CD4-positive, alpha-beta T cell treated with Interleukin-6 at 100 ng/mL for 8 hours (primary cell): ENCODE results near the gene C3orf49.

Experiments used
- DNase-seq: peaks from one replicate; pipeline ENCODE4 v3.0.0-alpha.2; 2020; ENCODE audit warnings: mixed read lengths, low spot score

The C3orf49 gene, protein sequence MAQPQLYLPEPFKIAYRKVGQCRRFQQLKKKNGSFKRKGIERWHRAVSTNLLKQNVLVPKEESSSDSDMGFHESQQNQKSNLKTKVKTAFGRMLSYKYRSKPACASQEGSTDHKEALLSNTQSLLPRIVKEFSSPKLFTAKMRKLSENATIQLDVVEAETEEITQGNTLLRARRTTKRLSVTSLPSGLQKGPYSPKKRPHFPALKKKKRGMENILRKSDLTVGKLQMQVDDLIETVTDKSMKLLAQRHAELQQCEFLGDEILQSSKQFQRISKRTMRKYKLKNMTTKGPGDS

DNA sequence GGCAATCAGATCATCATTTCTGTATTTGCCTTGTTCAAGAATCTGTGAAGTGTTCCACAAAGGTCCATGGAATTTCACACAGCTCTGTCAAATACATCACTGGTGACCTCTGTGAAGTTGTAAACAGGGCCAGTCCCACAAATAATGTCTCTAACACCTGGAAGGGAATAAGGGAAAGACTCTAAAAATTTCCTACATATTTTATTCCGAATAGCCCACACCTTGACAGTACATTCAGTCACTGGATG, at the start of gene C3orf49:
Gene C3orf49 (plus strand): TSS at position 149 of the 248 bp plus-strand sequence. CDS start 173 bp downstream, outside the sequence.
- DNase-seq: no peak

DNA sequence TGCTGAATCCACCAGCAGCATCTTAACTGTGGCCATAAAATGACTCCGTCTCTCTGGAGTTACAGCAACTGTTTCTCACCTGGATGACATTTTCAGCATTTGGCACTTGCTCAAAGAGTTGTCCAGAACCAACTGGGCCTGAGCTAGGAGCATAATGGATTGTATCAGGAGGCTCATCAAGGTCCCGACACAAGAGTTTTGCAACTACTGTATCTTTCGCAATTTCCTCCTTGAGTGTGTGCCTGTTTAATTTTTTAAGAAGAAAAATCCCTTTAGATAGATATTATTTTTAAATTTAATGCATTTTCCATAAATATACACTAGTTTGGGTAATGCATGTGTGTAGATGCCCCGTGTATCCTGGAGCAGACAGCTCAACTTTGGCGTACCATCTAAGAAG, 44.3 kb upstream of the C3orf49 start:
- no peak for DNase-seq

DNA sequence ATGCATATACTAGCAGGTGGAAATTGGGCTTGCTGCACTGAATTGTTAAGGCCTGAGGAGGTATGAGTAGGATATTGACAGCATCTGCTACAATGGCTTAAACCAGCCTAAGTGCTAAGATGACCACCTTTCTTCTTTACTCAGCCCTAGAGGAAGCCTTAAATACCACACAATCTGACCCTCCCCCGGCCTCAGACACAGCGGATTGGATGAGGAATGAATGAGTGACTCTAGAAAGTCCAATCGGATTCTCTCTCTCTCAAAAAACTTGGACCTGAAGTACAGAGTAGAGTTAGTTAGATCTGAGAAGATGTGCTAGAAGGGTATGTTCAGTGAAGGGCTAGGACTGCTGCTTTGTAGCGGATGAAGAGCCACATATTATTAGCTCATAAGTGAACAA, 39.9 kb upstream of the C3orf49 start:
- DNase-seq: no peak

DNA sequence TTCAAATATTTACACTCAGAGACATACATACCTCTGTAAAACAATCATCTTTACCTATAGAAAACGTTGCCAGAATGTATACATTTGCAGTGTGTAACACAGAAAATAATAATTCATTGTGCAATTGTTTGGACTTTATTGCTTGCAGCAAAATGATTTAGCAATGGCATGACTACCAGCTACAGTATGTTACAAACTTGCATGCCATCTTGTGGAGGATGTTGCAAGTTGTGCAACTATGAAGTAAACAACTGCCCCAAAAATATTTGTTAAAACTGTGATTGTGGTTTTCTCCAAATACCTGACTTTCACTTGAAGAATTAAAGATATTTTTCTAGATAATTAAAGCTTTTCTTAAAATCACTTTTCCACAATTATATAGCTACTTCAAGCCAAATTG, 27.1 kb upstream of the C3orf49 start:
- no peak for DNase-seq

DNA sequence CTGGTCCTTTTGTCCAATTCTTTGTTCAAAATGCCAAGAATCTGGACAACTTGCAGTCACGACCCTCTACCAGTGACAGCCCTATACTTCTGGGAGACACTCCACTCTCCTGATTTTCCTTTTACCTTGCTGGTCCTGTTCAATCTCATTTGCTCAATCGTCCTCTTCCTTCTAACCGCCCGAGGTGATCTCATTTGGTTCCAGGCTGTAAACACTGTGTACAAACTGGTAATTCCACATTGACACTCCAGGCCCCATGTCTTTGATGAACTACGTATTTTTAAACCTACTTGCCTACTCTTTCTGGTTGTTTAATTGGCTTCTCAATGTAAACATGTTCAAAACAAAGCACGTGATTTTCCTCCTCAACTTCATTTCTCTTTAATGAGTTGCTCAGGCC, 23.7 kb upstream of the C3orf49 start:
- no peak for DNase-seq

DNA sequence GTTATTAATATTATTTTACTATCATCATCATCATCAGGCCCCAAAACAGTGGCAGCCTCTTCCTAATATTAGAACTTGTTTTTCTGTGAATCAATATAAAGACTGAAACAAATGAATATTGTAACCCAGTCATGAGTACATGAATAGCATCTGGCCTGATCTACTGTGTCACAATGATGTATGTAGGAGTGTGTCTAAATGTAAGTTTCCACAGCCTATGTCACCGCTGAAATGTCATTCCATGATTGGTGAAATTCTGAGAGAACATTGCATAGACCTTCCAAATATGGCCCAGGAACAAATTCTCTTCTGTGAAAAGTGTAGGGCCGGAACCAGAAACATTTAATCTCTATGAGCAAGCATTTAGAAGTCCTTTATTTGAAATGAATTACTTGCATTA, 20.6 kb upstream of the C3orf49 start:
- DNase-seq: no peak

DNA sequence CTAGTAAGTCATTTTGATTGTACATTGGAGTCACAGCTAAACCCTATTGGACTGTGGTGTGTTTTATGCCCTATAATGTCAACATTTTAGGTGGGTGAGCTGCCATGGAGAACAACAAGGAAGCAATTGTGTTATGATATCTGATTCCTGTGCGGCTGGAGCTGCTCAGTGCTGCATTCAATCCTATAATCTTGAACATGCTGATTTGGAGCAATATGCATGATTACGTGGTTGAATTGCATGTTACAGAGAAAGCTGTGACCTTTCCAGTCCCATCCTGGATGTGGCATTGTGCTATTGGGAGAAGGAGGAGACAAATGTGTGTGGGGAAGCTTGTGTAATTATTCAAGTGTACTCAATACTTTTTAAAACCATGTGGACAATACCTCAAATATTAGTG, 20.1 kb upstream of the C3orf49 start:
- no peak for DNase-seq

DNA sequence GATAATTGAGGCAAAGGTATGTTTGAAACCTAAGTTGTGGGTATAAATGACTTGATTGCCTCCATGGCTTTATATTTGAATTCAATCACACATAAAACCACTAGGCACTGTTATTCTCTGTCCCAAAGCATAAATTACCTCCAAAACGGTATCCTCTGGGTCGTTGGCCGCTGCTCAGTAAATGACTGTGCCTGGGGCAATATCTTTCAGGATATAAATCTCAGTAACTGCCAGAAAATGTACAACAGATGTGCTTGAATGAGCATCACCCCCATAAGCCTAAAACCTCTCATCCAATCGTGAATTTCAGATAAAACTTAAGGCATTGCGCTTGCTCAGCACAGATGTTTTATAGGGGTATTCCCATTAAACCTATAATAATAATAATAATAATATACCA, 19.0 kb upstream of the C3orf49 start:
- no peak for DNase-seq

DNA sequence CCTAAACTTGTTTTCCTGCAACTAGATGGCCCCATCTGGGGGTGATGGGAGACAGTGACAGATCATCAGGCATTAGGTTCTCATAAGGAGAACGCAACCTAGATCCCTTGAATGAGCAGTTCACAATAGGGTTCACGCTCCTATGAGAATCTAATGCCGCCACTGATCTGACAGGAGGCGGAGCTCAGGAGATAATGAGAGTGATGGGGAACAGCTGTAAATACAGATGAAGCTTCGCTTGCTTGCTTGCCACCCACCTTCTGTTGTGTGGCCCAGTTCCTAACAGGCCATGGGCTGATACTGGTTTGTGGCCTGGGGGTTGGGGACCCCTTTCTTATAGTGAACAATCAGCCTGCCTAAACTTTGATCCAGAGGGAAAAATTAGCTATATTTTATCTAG, 15.2 kb upstream of the C3orf49 start:
- no peak for DNase-seq

DNA sequence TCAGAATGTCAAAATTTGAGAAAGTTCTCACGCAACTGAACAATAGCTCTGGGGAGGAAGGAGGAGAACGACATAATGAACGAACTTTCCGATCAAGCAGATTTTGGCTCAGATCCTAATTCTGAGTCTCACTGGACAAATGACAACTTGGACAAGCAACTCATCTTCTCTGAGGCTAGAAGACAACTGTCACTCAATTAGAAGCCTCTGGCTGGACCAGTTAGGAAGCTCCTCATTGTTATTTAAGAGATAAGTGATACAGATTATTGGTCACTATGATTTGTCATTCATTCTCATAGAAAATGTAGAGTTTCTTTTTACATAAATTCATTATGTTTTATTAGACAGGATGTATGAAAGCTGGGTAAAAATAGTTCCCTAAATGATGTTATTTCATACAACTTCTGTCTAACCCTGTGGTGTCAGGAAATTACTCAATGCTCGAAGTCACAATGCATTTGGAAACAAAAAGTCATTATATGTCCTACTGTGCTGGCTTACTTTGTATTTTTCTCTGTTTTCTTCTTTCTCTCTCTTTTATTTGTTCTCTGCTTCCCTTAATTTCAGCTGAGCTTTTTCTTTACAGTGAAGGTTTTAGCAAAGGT, 11.0 kb upstream of the C3orf49 start:
- DNase-seq: no peak

DNA sequence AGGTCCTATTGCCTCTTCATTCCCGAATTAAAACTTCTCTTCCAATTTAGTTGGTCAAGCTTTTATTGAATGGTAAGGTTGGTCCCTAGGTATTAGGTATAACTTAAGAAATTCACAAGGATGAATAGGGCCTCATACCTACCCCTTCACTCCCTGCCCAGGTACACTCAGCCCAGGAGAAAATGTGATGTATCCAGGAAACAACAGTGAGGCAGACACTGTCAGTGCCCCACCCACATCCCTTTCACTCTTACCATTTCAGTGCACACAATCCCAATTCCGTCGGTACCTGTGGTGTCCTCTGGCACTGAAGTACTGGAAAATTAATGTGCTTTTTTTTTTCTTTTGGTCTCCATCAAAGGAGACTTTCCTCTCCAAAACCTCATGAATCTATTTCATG, 10.5 kb upstream of the C3orf49 start:
- DNase-seq: no peak

DNA sequence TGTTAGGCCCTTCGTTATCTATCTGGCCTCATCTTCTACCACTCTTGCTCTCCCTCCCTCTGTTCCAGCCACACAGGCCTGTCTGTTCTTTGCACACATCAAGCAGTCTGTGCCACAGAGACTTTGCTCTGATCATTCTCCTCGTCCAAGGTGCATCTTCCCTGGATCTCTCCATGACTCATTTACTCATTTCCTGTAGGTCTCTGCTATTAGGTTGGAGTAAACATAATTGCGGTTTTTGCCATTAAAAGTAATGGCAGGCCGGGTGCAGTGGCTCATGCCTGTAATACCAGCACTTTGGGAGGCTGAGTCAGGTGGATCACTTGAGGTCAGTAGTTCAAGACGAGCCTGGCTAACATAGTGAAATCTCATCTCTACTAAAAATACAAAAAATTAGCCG, 9.5 kb upstream of the C3orf49 start:
- no peak for DNase-seq

DNA sequence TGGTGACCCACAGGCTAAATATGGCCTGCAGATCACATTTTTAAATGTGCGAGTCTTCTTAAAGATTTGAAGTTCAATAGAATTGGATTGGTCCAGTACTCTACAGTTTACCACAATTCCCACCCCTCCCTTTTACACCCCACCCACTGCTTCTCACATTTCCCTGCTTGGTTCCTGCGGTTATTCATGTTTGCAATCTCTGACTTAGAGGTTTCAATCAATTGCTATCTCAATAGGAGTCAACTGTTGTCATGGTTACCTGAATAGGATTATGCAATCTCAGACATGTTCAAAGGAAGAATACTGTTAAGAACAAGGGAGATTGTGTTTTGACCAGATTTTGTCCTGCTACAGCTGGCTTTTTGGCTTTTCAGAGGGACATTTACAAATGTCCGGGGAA, 4.9 kb upstream of the C3orf49 start:
- no peak for DNase-seq

DNA sequence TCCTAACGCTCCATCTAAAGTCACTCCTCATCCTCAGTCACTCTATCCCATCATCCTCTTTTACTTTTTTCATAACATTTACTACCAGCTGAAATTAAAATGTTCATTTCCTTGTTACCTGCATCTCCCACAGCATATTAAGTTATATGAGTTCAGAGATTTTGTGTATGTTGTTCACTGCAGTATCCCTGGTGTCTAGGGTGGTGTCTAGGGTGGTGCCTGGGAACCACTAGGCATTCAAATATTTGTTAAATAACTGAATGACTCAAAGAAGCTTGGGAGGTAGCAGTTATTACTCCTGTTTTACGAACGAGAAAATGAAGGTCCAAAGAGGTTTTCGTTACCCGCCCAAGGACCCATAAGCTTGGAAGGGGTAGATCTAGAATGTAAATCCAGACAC, 1.9 kb upstream of the C3orf49 start:
- no peak for DNase-seq

DNA sequence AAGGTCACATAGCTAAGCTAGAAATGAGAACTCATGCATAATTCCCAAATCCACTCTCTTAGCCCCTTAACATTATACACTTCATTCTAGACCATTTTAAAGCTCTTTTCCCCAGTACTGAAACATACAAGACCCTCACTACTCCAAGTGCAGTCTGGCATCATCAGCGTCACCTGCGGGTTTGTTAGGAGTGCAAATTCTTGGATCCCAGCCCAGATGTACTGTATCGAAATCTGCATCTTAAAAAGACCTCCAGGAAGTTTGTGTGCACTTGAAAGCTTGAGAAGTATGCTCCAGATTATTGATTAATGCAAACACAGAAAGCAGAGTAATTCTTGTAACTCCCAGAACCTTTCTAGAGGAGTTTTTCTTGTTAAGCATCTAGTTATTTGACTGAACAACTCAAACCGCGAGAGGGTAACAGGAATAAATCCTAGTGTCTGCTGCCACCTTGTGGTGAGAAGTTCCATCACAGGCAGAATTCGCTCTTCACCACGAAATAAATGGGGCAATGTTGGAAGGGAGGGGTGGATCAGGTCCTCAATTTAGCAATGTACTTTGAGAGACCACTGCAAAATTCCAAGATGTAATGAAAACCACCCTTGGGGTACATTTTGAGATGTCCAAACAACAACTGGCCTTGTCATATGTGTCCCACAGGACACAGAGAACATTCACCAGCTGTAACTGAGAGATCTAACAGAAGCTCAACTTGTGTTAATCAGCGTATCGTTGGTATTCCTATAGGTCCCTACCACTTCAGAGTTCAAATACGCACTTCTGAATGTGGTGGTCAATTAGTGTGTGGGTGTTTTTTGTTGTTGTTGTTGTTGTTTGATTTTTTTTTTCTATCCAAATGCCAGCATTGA, 583 bp upstream of the C3orf49 start:
- peak; percentile 60 for DNase-seq

DNA sequence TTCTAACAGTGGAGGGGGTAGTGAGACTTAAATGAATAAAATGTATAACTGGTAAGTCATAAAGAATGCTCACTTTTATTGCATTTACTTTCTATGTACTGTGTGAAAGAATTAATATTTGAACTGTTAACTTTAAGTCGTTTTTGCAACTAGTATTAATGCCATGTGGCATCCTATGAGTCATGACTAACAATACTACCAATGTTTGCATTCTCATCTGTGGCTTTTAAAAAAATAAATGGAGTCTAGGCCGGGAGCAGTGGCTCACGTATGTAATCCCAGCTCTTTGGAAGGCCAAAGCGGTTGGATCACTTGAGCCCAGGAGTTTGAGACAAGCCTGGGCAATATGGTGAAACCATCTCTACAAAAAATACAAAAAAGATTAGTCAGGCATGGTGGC, 5.2 kb downstream of the C3orf49 start:
- DNase-seq: no peak

DNA sequence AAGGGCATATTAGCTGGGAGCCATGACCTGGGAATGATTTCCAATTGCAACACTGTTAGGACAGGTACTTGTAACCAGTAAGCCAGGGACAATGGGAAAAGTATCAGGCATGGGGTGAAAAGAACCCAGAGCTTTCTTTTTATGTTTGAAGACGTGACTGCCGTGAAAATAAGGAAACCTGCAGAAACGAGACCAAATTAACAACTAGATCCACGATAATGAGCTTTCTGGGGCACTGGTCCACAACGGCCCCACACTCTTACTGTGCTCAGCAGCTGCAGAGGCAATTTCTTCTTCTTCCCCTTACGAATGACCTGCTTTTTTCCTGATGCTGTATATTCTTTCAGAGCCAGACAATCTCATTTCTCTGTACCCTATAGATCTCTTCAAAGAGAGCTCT, 11.4 kb downstream of the C3orf49 start:
- DNase-seq: no peak

DNA sequence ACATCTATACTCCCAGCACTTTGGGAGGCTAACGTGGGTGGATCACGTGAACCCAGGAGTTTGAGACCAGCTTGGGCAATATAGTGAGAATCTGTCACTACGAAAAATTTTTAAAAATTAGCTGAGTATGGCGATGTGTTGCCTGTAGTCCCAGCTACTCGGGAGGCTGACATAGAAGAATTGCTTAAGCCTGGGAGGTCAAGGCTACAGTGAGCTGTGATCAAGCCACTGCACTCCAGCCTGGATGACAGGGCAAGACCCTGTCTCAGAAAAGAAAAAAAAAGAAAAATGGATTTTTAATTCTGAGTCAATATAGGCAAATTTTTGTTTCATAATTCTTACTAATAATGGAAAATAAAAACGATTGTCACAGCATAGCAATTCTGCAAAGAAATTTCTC, 13.3 kb downstream of the C3orf49 start:
- no peak for DNase-seq

DNA sequence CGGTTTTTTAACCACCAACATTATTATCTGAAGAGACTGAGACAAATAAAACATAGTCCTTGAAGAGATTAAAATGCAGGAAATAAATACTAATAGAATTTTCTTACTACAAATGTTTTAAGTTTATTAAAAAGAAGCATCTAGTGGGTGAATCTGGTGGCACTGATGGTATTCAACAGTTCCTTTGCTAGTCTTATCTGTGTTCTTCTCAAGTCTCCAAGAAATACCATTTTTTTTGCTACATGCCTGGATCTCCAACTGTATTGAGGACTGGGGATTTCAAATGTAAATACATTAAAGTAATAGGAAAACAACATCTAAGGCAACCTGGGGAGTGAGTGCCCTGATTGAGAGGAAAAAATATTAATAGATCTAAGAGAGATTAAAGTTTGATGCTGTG, 22.6 kb downstream of the C3orf49 start:
- DNase-seq: no peak

DNA sequence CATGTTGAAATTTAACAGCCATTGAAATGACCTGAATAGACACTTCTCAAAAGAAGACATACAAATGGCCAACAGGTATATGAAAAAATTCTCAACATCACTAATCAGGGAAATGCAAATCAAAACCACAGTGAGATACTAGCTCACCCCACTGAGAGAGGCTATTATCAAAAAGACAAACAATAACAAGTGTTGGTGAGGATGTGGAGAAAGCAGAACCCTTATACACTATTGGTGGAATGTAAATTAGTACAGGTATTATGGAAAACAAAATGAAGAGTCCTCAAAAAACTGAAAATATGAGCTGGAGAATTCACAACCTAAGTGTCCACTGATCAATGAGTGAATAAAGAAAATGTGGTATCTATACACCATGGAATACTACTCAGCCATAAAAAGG, 23.0 kb downstream of the C3orf49 start:
- no peak for DNase-seq

DNA sequence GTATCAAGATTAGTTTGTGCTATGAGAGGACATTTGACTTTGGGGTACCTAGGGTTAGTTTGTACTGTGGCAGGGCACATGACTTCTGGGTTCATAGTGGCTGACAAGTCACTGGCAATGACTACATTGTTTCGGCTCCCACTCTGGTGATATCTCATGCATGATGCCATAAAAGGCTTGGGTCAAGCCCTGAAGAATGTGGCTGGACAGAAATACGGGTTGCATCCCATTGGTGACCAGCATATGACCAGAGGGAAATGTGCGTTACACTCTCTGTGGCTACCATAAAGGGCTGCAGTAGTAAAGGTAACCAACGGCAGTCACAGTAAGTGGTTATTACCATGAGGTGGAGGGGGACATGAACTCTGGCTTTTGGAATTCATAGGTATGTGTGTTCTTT, 26.1 kb downstream of the C3orf49 start:
- DNase-seq: no peak

DNA sequence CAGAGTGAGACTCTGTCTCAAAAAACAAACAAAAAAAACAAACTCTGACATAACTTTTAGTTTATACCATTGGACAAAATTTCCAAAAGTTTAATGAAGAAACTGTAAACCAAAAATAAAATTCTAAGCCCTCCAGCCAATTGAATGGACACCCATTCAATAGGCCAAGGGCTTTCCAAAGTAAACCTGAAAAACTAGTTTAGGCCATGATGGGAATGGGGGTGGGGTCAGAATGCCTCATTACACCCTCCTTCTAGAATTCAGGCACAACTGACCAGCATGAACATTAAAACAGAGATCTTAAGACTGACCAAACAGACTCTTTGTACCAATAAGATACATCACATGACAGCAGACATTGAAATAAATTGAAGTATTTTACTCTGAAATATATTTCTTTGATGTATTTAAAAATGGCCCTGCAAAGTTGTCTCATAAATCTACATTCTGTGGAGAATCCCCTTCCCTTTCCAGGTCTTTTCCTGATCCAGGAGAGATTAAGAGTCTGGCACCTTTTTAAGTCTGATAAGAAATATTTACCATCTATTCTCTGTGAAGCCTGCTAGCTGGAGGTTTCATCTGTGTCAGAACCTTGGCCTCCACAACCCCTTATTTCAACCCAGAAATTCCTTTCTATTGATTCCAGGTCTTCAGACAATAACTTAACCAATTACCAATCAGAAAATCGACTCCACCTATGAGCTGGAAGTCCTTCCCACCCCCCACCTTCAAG, 28.8 kb downstream of the C3orf49 start:
- DNase-seq: no peak

DNA sequence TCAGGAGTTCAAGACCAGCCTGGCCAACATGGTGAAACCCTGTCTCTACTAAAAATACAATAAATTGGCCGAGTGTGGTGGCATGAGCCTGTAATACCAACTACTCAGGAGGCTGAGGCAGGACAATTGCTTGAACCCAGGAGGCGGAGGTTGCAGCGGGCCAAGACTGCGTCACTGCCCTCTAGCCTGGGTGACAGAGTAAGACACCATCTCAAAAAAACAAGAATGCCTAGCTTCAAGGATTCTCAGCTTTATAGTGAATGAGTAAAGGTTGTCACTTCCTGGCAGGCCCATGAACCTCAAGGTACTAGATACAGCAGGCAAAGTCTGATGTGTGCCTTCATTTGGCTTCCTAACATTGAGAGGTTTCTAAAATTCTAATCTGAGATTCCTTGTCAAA, 30.1 kb downstream of the C3orf49 start:
- DNase-seq: no peak
